Panc1 (cell line): ENCODE results near the gene SYT12.

Source experiments
- POLR2AphosphoS5 ChIP-seq: IDR thresholded peaks from 2 replicates; pipeline ENCODE4 v1.6.1; 2012; ENCODE audit warnings: mild to moderate bottlenecking, low read depth, low read length, moderate library complexity
- REST ChIP-seq, 2 experiments: IDR thresholded peaks; 2 replicates each; pipeline ENCODE4 v1.6.1; 2011 to 2012; ENCODE audit warnings: low read depth in 2 of 2, control low read depth in 1 of 2, low read length in 1 of 2, mild to moderate bottlenecking in 1 of 2, moderate library complexity in 1 of 2; ENCODE audit not compliant: insufficient read depth in 1 of 2
- SIN3A ChIP-seq: IDR thresholded peaks from 2 replicates; pipeline ENCODE4 v1.6.1; 2012; ENCODE audit warnings: low read depth, mild to moderate bottlenecking, low read length, moderate library complexity, borderline replicate concordance; ENCODE audit not compliant: insufficient read depth
- TF ChIP-seq, protein P1 (sequence below): fragments of 450-650 bp; IDR thresholded peaks from 2 replicates; pipeline ENCODE4 v1.5.1; 2017; ENCODE audit warnings: mild to moderate bottlenecking

- TF ChIP-seq, protein P1, sequence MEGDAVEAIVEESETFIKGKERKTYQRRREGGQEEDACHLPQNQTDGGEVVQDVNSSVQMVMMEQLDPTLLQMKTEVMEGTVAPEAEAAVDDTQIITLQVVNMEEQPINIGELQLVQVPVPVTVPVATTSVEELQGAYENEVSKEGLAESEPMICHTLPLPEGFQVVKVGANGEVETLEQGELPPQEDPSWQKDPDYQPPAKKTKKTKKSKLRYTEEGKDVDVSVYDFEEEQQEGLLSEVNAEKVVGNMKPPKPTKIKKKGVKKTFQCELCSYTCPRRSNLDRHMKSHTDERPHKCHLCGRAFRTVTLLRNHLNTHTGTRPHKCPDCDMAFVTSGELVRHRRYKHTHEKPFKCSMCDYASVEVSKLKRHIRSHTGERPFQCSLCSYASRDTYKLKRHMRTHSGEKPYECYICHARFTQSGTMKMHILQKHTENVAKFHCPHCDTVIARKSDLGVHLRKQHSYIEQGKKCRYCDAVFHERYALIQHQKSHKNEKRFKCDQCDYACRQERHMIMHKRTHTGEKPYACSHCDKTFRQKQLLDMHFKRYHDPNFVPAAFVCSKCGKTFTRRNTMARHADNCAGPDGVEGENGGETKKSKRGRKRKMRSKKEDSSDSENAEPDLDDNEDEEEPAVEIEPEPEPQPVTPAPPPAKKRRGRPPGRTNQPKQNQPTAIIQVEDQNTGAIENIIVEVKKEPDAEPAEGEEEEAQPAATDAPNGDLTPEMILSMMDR, result no peak
- no peak for TF ChIP-seq POLR2AphosphoS5
- TF ChIP-seq REST (IDR thresholded peaks at IDR 0.05; ENCODE audit: insufficient read depth in 1 of 2, low read depth in 2 of 2, low read length in 1 of 2), result no peak
- TF ChIP-seq SIN3A, result no peak
These were observed 31.5 kb downstream of the SYT12 start for GRCh38 chr11:67054346-67054835.
